AG04450 (cell line): ENCODE results near the gene PPP1R18. TPM values are rescaled to one million over a fixed set of nuclear protein-coding genes. Genes with fewer than 3 reads are reported as not detected.

Experiments
- CTCF ChIA-PET: fragments of 300-600, 350-600 bp; formaldehyde crosslinking; extraction: SDS; loops from one replicate; lab custom pipeline; 2022; ENCODE audit warnings: antibody characterized with exemption, inconsistent platforms; lab: Charles Lee
- POLR2A ChIA-PET: fragments of 350-600 bp; formaldehyde crosslinking; extraction: SDS; loops from one replicate; lab custom pipeline; 2021; ENCODE audit warnings: antibody characterized with exemption, inconsistent platforms; lab: Yijun Ruan, JAX
- DNase-seq: peaks from one replicate; pipeline ENCODE4 v3.0.0-alpha.2; 2011; ENCODE audit warnings: low read depth, low spot score
- H3K27ac ChIP-seq: one replicate; pipeline ENCODE4 v1.5.1; 2012; ENCODE audit warnings: low read depth, low read length, control low read depth
- H3K27me3 ChIP-seq: one replicate; pipeline ENCODE4 v1.6.0; 2012; ENCODE audit warnings: low read length; ENCODE audit not compliant: control insufficient read depth, insufficient read depth
- H3K4me3 ChIP-seq: 2 replicates; pipeline ENCODE4 v1.5.1; 2011; ENCODE audit warnings: mild to moderate bottlenecking, low read depth, low read length, control low read depth
- H3K9me3 ChIP-seq: 2 replicates; pipeline ENCODE4 v1.5.1; 2012; ENCODE audit warnings: low read length; ENCODE audit not compliant: control insufficient read depth, insufficient read depth
- polyA plus RNA-seq: library from polyadenylated mRNA; depleted of rRNA; stranded (reverse); fragments of >200 nt; gene quantifications from 2 replicates; pipeline ENCODE4 v1.2.3, GENCODE V29; 2011
- TF ChIP-seq, protein P1 (sequence below): IDR thresholded peaks from 2 replicates; pipeline ENCODE4 v1.5.1; 2011; ENCODE audit warnings: low read depth, low read length, control low read depth, inconsistent platforms

The PPP1R18 gene
- polyA plus RNA-seq, 1 experiment = 83.2 TPM

DNA sequence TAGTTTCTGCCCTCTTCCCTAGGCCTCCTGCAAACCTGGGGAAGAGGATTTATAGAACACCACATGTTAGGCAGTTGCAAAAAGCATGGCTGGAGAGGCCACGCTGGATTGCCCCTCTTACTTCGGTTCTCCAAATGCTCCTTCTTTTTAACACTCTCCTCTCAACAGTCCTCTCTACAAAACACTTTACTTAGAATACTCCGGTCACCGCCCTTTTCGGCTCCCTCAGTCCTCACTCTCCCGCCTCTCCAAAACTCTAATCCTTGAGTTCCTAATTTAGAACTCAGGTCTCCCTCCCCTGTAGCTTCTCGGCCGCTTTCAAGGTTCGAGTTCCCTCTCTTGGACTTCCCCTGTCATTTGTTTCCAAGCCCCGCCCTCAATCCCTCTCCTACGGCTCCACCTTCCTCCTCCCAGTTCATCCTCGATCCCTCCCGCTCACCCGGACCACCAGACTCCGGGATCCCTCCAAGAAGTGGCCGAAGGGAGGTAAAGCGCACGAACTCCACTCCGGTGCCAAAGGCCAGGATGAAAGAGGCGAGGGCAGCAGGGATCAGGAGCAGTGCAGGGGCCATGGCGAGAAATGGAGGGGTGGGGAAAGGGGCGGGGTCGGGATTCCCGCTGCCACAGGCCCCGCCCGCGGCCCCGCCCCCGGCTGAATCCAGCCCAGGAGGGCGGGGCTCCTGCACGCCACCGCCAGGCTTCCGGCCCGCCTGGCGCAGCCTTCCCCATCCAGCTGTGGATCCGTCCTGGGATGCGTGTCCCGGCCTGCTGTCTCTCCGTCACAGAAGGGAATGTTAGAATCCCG, 4.2 kb upstream of the PPP1R18 start, which contains the start of gene NRM:
NRM (minus strand) TSS at position 582 of the 805 bp plus-strand sequence; CDS start at position 572, 10 bp downstream.
- POLR2A ChIA-PET = interaction anchor here (0.6 to 4.8 kb wide), 8 partner anchors 8 to 119 kb away, joined by 3 to 43 read pairs (median 4); partner anchors contain the start of genes ABCF1, MDC1 and TUBB
- peak within 1 kb of the TSS; percentile 69 for H3K27ac ChIP-seq
- peak within 1 kb of the TSS; percentile 87 for H3K4me3 ChIP-seq
- TF ChIP-seq, protein P1, sequence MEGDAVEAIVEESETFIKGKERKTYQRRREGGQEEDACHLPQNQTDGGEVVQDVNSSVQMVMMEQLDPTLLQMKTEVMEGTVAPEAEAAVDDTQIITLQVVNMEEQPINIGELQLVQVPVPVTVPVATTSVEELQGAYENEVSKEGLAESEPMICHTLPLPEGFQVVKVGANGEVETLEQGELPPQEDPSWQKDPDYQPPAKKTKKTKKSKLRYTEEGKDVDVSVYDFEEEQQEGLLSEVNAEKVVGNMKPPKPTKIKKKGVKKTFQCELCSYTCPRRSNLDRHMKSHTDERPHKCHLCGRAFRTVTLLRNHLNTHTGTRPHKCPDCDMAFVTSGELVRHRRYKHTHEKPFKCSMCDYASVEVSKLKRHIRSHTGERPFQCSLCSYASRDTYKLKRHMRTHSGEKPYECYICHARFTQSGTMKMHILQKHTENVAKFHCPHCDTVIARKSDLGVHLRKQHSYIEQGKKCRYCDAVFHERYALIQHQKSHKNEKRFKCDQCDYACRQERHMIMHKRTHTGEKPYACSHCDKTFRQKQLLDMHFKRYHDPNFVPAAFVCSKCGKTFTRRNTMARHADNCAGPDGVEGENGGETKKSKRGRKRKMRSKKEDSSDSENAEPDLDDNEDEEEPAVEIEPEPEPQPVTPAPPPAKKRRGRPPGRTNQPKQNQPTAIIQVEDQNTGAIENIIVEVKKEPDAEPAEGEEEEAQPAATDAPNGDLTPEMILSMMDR = no peak
- CTCF ChIA-PET = interaction anchor here (1.0 to 1.6 kb wide), 2 partner anchors 11 to 33 kb away, joined by 3 to 12 read pairs; no protein-coding TSS in a partner anchor
- H3K27me3 ChIP-seq = no peaks in the 10 kb centered on the region
- no peaks in the 10 kb centered on the region; the same call in 1 of the 2 replicates for H3K9me3 ChIP-seq
- no peak for DNase-seq

DNA sequence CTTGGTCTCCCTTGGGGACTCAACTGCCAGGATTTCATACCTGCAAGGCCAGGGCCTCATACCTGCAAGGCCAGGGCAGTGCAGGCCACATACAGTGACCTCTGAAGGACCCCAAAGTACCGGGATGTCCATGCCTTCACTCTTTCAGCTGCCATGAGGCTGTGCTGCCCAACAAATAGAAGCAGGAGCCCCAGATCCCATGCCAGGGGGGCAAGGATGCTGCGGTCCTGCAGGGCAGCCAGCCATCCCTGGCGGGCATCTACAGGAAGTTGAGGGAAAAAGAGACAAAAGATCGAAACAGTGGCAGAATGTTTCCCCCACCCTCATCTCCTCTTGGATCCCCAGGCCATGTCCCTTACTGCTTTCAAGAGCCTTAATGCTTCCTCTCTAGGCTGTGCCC, 3.5 kb upstream of the PPP1R18 start:
- TF ChIP-seq, protein P1 = no peak
- Histone ChIP-seq H3K9me3 (no peaks in the 10 kb centered on the region; the same call in 1 of the 2 replicates), H3K4me3 (peak overlapping the region; percentile 87), H3K27ac (peak overlapping the region; percentile 69), H3K27me3 (no peaks in the 10 kb centered on the region)
- DNase-seq = no peak
- CTCF ChIA-PET = interaction anchor here (1.6 kb wide), 1 partner anchor 11 kb away, joined by 12 read pairs; no protein-coding TSS in a partner anchor
- POLR2A ChIA-PET = interaction anchor here (0.6 to 4.8 kb wide), 7 partner anchors 8 to 119 kb away, joined by 3 to 43 read pairs (median 5); partner anchors contain the start of genes ABCF1, MDC1 and TUBB

DNA sequence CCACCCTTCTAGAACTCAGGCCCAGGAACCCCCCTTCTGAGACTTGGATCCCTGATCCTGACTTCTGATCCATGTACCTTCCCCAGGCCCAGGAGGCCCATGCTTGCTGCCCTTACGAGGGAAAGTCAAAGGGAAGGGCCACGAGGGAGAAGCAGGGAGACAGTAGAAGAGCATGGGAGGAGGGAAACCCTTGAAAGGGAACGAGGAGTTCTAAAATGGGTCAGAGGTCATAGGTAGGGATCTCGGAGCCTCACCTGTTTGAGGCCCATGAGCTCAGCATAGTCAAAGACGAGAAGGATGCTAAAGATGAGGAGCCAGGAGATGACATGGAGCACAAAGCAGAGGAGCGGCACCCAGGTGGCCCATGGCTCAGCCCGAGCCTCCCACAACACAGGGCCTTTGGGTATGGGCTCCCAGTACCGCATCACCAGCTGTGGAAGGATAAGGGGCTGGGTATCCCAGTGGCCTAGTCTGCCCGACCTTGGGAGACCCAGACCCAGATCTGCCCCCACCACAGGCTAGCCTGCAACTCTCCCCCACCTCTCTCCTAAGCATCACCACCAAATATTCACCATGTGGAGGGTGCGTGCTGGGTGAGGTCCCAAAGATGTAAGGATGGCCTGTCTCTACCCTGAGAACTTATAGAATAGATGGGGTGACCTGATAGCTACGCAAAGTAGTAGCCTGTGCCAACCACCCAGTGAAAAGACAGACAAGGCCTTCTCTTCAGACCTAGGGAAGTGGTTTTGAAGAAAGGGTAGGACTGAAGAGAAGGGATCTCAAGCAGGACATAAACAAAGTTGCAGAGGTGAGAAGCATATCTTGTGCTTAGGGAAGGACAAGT, 2.8 kb upstream of the PPP1R18 start:
- DNase-seq = no peak
- H3K27me3 ChIP-seq = no peaks in the 10 kb centered on the region
- H3K9me3 ChIP-seq = no peaks in the 10 kb centered on the region; the same call in 1 of the 2 replicates
- POLR2A ChIA-PET = interaction anchor here (1.0 to 4.8 kb wide), 2 partner anchors 23 to 32 kb away, joined by 3 to 43 read pairs; partner anchors contain the start of gene TUBB
- TF ChIP-seq, protein P1 = no peak
- CTCF ChIA-PET = interaction anchor here (1.2 kb wide), 1 partner anchor 391 kb away, joined by 3 read pairs; no protein-coding TSS in a partner anchor
- H3K4me3 ChIP-seq = peak overlapping the region; percentile 87; the same call in 1 of the 2 replicates
- no peak overlapping the region for H3K27ac ChIP-seq

DNA sequence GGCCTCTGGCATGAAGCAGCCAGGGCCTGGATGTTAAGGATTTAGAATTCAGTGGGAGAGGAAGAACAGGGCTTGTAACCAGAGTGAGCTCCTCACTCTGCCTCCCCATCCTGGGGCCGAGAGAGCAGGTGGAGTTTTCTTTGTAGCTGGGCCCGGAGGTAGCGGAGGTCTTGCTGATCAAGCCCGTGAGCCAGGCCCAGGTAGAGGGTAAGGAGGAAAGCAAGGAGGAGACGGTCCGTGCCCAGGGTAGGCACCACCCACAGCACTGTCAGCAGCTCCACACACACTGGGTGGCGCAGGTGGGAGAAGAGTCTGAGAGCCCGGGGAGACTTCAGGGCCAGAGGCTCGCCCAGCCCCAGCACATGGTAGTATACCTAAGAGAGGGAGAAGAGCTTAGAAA, 2.1 kb upstream of the PPP1R18 start:
- no peak for DNase-seq
- CTCF ChIA-PET = interaction anchor here (0.6 to 2.0 kb wide), 4 partner anchors 16 to 391 kb away, joined by 3 to 13 read pairs (median 4); partner anchors contain the start of gene DHX16
- TF ChIP-seq, protein P1 = no peak
- Histone ChIP-seq H3K27me3 (no peaks in the 10 kb centered on the region), H3K27ac (peak overlapping the region; percentile 99), H3K4me3 (peak overlapping the region; percentile 92), H3K9me3 (no peaks in the 10 kb centered on the region; the same call in 1 of the 2 replicates)
- POLR2A ChIA-PET = interaction anchor here (1.8 to 4.8 kb wide), 2 partner anchors 29 to 33 kb away, joined by 22 to 43 read pairs; partner anchors contain the start of genes MDC1 and TUBB
